Activated CD4-positive, alpha-beta memory T cell treated with anti-CD3 and anti-CD28 coated beads for 36 hours (primary cell): ENCODE data around the gene SPRR4. TPM values are rescaled to one million over a fixed set of nuclear protein-coding genes. Genes with fewer than 3 reads are reported as not detected.

ENCODE experiments used
- CTCF ChIA-PET: fragments of 350-600 bp; sonication (Branson Sonifier 250); formaldehyde crosslinking; loops from one replicate; lab custom pipeline; 2021; ENCODE audit warnings: antibody characterized with exemption, inconsistent platforms; lab: Charles Lee
- POLR2A ChIA-PET: fragments of 350-600 bp; sonication (Branson Sonifier 250); formaldehyde crosslinking; loops from one replicate; lab custom pipeline; 2021; ENCODE audit warnings: antibody characterized with exemption; lab: Charles Lee
- DNase-seq: peaks from one replicate; pipeline ENCODE4 v3.0.0-alpha.2; 2020
- H3K27ac Mint-ChIP-seq: one replicate; pipeline ENCODE4 v1.8.0; 2021; ENCODE audit warnings: mixed read lengths
- H3K27me3 Mint-ChIP-seq: one replicate; pipeline ENCODE4 v1.8.0; 2021; ENCODE audit warnings: mixed read lengths
- H3K36me3 Mint-ChIP-seq: one replicate; pipeline ENCODE4 v1.8.0; 2021; ENCODE audit warnings: mixed read lengths
- H3K4me1 Mint-ChIP-seq: one replicate; pipeline ENCODE4 v1.8.0; 2021; ENCODE audit warnings: low read depth, mixed read lengths
- H3K4me3 Mint-ChIP-seq: one replicate; pipeline ENCODE4 v1.8.0; 2021; ENCODE audit warnings: mild to moderate bottlenecking, mixed read lengths
- H3K9me3 Mint-ChIP-seq: one replicate; pipeline ENCODE4 v1.8.0; 2021; ENCODE audit warnings: mixed read lengths
- intact Hi-C: fragments of 100-400 bp; cut with micrococcal nuclease; formaldehyde crosslinking; loops from one replicate; pipeline ENCODE4 v1.15.1; 2023
- total RNA-seq, 2 experiments: library from RNA; stranded (reverse); gene quantifications; one replicate each; pipeline ENCODE4 v1.2.3, GENCODE V29; 2021

The SPRR4 gene
- not detected for total RNA-seq

DNA sequence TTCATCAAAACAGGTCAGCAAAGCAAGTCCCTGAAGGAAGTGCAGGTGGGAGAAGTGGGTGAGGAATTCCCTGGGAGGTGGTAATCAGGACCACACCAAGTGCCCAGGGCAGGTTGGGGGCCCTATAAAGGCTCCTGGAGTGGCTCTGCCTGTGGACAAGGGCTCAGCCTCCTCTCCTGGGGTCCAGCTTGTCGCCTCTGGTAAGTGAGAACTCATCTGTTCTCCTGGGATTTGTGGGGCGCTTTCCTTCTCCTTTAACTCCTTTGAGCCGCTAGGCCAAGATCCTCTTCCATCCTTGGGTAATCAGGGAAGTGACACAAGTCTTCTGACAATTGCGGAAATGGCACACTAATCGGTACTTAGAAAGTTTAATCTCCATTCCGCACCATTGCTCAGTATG, at the start of gene SPRR4:
SPRR4 (plus strand) TSS at position 154 of the 400 bp plus-strand sequence. CDS start 1,243 bp downstream, outside the sequence.
- Mint-ChIP-seq H3K27me3 (peaks cover 10% of the 10 kb centered on the region), H3K4me1 (no peaks in the 10 kb centered on the region), H3K27ac (no peak within 1 kb of the TSS), H3K9me3 (no peaks in the 10 kb centered on the region), H3K4me3 (no peak within 1 kb of the TSS), H3K36me3 (no peaks in the 10 kb centered on the region)
- intact Hi-C loops: no loop called here
- ChIA-PET CTCF (no interaction called here), POLR2A (no interaction called here)
- no peak for DNase-seq

DNA sequence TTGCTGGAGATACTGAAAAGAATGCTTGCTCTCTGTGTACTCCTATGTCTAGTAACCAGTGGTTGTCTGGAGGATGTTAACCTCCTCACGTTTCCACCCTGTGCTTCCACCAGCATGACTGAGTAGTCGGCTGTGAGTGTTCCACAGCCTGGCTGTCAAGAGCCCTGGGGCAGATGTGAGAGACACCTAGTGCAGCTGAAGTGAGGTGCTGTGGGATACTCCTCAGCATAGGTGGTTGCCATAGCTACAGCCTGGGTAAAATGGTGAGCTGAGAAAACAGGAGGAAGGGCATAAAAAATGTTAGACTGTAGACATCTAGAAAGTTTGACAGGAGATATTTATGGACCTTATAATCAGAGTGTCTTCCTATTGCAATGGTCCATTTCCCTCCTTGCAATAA, 46.3 kb upstream of the SPRR4 start:
- no peak overlapping the region for H3K27ac Mint-ChIP-seq
- no peaks in the 10 kb centered on the region for H3K4me1 Mint-ChIP-seq
- CTCF ChIA-PET: interaction anchor here (1.5 kb wide), 1 partner anchor 46 kb away, joined by 3 read pairs; no protein-coding TSS in a partner anchor
- H3K4me3 Mint-ChIP-seq: no peak overlapping the region
- POLR2A ChIA-PET: no interaction called here
- peaks cover 18% of the 10 kb centered on the region for H3K27me3 Mint-ChIP-seq
- no peak for DNase-seq
- H3K36me3 Mint-ChIP-seq: no peaks in the 10 kb centered on the region
- H3K9me3 Mint-ChIP-seq: no peaks in the 10 kb centered on the region
- intact Hi-C loops: no loop called here

GRCh38 chr1:152926091-152926490, 44.4 kb upstream of the SPRR4 start:
- ChIA-PET POLR2A (no interaction called here), CTCF (interaction anchor here (1.8 kb wide), 2 partner anchors 48 to 55 kb away, joined by 6 to 7 read pairs; partner anchors contain the start of gene SMCP)
- Mint-ChIP-seq H3K27ac (no peak overlapping the region), H3K27me3 (peaks cover 20% of the 10 kb centered on the region), H3K36me3 (no peaks in the 10 kb centered on the region), H3K4me1 (no peaks in the 10 kb centered on the region), H3K4me3 (no peak overlapping the region), H3K9me3 (no peaks in the 10 kb centered on the region)
- intact Hi-C loops: loop anchor here (2.0 kb wide), 1 partner anchor 55 kb away; no protein-coding TSS in a partner anchor
- DNase-seq: no peak

DNA sequence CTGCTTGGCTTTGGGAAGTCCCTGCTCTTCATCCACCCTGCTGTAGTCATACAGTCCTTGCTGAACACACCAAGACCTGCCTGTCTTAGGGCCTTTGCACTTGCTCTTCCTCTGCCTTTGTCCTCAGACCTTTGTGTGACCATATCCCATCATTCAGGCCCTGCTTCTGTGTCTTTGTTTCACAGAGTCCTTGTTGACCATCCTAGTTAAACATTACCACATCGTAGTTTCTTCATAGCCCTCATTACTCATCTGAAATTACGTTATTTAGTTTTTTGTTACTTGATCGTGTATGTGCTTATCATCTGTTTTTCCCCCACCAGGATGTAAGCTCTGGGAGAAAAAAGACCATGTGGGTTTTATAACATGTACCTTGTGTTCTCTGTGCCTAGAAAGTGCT, 41.8 kb upstream of the SPRR4 start:
- DNase-seq: no peak
- H3K4me1 Mint-ChIP-seq: no peaks in the 10 kb centered on the region
- no peak overlapping the region for H3K27ac Mint-ChIP-seq
- intact Hi-C loops: no loop called here
- ChIA-PET POLR2A (no interaction called here), CTCF (no interaction called here)
- H3K9me3 Mint-ChIP-seq: no peaks in the 10 kb centered on the region
- H3K27me3 Mint-ChIP-seq: peaks cover 13% of the 10 kb centered on the region
- H3K4me3 Mint-ChIP-seq: no peak overlapping the region
- H3K36me3 Mint-ChIP-seq: no peaks in the 10 kb centered on the region

- POLR2A ChIA-PET: no interaction called here
- CTCF ChIA-PET: no interaction called here
- H3K27ac Mint-ChIP-seq: no peak overlapping the region
- H3K27me3 Mint-ChIP-seq: peaks cover 12% of the 10 kb centered on the region
- intact Hi-C loops: no loop called here
- H3K4me3 Mint-ChIP-seq: no peak overlapping the region
- no peak for DNase-seq
- H3K9me3 Mint-ChIP-seq: no peaks in the 10 kb centered on the region
- H3K4me1 Mint-ChIP-seq: no peaks in the 10 kb centered on the region
- H3K36me3 Mint-ChIP-seq: no peaks in the 10 kb centered on the region
Observed at GRCh38 chr1:152932170-152932811, 38.2 kb upstream of the SPRR4 start.

DNA sequence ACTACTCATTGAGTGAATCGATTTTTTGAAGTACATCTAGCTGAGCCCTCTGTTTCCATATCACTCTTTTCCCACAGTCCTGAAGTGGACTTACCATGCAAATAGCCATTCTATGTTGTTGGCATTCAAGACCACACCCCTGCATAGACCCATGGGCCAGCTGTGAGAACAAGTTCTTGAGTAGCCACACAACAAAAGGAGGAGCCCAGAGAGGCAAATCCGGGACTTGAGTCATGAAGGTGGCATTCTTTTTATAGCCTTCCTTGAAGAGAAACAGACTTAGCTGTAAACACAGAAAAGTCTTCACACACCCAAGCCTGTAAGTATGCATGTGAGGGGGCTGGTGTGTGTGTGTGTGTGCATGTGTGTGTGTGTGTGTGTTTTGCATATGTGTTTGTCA, 37.3 kb upstream of the SPRR4 start:
- no peak overlapping the region for H3K27ac Mint-ChIP-seq
- no peaks in the 10 kb centered on the region for H3K9me3 Mint-ChIP-seq
- no peak for DNase-seq
- no peaks in the 10 kb centered on the region for H3K36me3 Mint-ChIP-seq
- CTCF ChIA-PET: no interaction called here
- no peak overlapping the region for H3K4me3 Mint-ChIP-seq
- POLR2A ChIA-PET: no interaction called here
- H3K27me3 Mint-ChIP-seq: peaks cover 12% of the 10 kb centered on the region
- intact Hi-C loops: no loop called here
- no peaks in the 10 kb centered on the region for H3K4me1 Mint-ChIP-seq

- DNase-seq: no peak
- CTCF ChIA-PET: no interaction called here
- no peaks in the 10 kb centered on the region for H3K4me1 Mint-ChIP-seq
- H3K4me3 Mint-ChIP-seq: no peak overlapping the region
- intact Hi-C loops: no loop called here
- H3K27ac Mint-ChIP-seq: no peak overlapping the region
- no peaks in the 10 kb centered on the region for H3K9me3 Mint-ChIP-seq
- no peaks in the 10 kb centered on the region for H3K36me3 Mint-ChIP-seq
- POLR2A ChIA-PET: no interaction called here
- H3K27me3 Mint-ChIP-seq: peaks cover 10% of the 10 kb centered on the region
Observed at GRCh38 chr1:152940614-152941013, 29.8 kb upstream of the SPRR4 start.

GRCh38 chr1:152941037-152941711, 29.3 kb upstream of the SPRR4 start:
- no peak overlapping the region for H3K27ac Mint-ChIP-seq
- H3K27me3 Mint-ChIP-seq: peaks cover 6% of the 10 kb centered on the region
- no peaks in the 10 kb centered on the region for H3K36me3 Mint-ChIP-seq
- DNase-seq: no peak
- H3K4me1 Mint-ChIP-seq: no peaks in the 10 kb centered on the region
- intact Hi-C loops: no loop called here
- ChIA-PET POLR2A (no interaction called here), CTCF (no interaction called here)
- H3K4me3 Mint-ChIP-seq: no peak overlapping the region
- no peaks in the 10 kb centered on the region for H3K9me3 Mint-ChIP-seq

DNA sequence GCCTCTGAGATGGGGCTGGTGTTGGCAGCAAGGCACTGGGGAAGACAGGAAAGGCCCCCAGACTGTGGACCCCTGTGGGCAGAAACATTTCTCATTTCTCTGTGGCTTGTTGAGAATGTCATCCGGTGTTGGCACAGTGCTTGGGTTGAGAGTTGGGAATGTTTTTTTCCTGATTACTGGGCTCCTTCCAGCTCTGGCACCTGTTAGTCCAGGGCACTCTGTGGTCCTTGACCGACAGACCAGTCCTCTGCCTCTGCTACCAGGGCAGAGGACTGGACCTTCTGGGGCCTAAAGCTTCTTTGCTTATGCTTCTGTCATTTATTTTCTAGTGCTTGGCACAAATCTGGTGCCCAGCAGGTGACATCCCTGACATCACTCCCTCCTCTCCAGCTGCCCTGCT, 28.3 kb upstream of the SPRR4 start:
- CTCF ChIA-PET: no interaction called here
- intact Hi-C loops: no loop called here
- H3K36me3 Mint-ChIP-seq: no peaks in the 10 kb centered on the region
- peaks cover 10% of the 10 kb centered on the region for H3K27me3 Mint-ChIP-seq
- no peaks in the 10 kb centered on the region for H3K4me1 Mint-ChIP-seq
- no peak for DNase-seq
- no peaks in the 10 kb centered on the region for H3K9me3 Mint-ChIP-seq
- POLR2A ChIA-PET: no interaction called here
- no peak overlapping the region for H3K4me3 Mint-ChIP-seq
- H3K27ac Mint-ChIP-seq: no peak overlapping the region

- intact Hi-C loops: no loop called here
- no peak overlapping the region for H3K4me3 Mint-ChIP-seq
- H3K27me3 Mint-ChIP-seq: peaks cover 9% of the 10 kb centered on the region
- H3K9me3 Mint-ChIP-seq: no peaks in the 10 kb centered on the region
- H3K36me3 Mint-ChIP-seq: no peaks in the 10 kb centered on the region
- ChIA-PET POLR2A (no interaction called here), CTCF (no interaction called here)
- H3K4me1 Mint-ChIP-seq: no peaks in the 10 kb centered on the region
- DNase-seq: no peak
- H3K27ac Mint-ChIP-seq: no peak overlapping the region
Observed at GRCh38 chr1:152946248-152946647, 24.2 kb upstream of the SPRR4 start.

- Mint-ChIP-seq H3K27me3 (peaks cover 9% of the 10 kb centered on the region), H3K36me3 (no peaks in the 10 kb centered on the region), H3K4me1 (no peaks in the 10 kb centered on the region), H3K27ac (no peak within 1 kb of the TSS), H3K4me3 (no peak within 1 kb of the TSS), H3K9me3 (no peaks in the 10 kb centered on the region)
- no peak for DNase-seq
- intact Hi-C loops: no loop called here
- ChIA-PET POLR2A (no interaction called here), CTCF (no interaction called here)
Observed at GRCh38 chr1:152946651-152947256, 23.7 kb upstream of the SPRR4 start, which contains the start of gene SPRR5. Gene SPRR5, plus strand, starts transcription at chr1:152947206. Its CDS starts 1,349 bp downstream, at chr1:152948555.

DNA sequence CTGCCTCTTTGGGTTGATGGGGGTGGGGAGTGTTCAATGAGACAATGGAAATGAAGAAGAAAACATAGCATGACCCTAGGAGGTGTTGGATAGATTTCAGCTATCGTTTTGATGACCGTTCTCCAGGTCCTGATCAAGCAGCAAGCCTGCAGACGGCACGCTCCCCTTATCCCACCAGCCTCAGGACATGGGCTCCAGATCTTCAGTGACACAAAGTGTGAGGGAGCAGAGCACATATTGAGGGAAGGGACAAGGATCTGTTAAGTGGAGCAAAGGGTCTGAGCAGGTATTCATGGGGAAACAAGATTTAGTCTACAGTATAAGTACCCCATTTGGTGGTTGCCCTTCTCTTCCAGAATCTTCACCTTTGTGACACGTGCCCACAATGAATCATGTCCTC, 18.7 kb upstream of the SPRR4 start:
- no peak overlapping the region for H3K4me3 Mint-ChIP-seq

More for the DNA sequence above, 18.7 kb upstream of the SPRR4 start:
- no peaks in the 10 kb centered on the region for H3K4me1 Mint-ChIP-seq
- intact Hi-C loops: no loop called here
- H3K27me3 Mint-ChIP-seq: peaks cover 7% of the 10 kb centered on the region
- no peak for DNase-seq
- H3K27ac Mint-ChIP-seq: no peak overlapping the region
- ChIA-PET POLR2A (no interaction called here), CTCF (no interaction called here)
- no peaks in the 10 kb centered on the region for H3K9me3 Mint-ChIP-seq
- H3K36me3 Mint-ChIP-seq: no peaks in the 10 kb centered on the region
